GM23338 (cell line): ENCODE data around the gene KCTD1. TPM values are rescaled to one million over a fixed set of nuclear protein-coding genes. Genes with fewer than 3 reads are reported as not detected.

Source experiments
- ATAC-seq: fragments of 200-7000 bp; cut with Tn5 transposase; 3 replicates; pipeline ENCODE4 v1.9.1; 2020
- DNase-seq: peaks from one replicate; pipeline ENCODE4 v3.0.0-alpha.2; 2015; ENCODE audit warnings: low spot score
- H2AFZ ChIP-seq: fragments of 200-600 bp; sonication (generic); 2 replicates; pipeline ENCODE4 v1.8.0; 2016; ENCODE audit warnings: antibody characterized with exemption, mild to moderate bottlenecking, moderate library complexity
- H3F3A ChIP-seq: fragments of 200-600 bp; sonication (generic); replicated peaks from 2 replicates; pipeline ENCODE4 v1.8.0; 2017; ENCODE audit warnings: antibody characterized with exemption, mixed run types, low read depth
- H3K27ac ChIP-seq: fragments of 200-600 bp; sonication (generic); 2 replicates; pipeline ENCODE4 v1.6.1; 2016; ENCODE audit warnings: low read depth
- H3K27me3 ChIP-seq: fragments of 200-600 bp; sonication (generic); 2 replicates; pipeline ENCODE4 v1.8.0; 2016; ENCODE audit warnings: mild to moderate bottlenecking, mixed run types, moderate library complexity; ENCODE audit not compliant: insufficient read depth
- H3K36me3 ChIP-seq: fragments of 200-600 bp; sonication (generic); 2 replicates; pipeline ENCODE4 v1.8.0; 2016; ENCODE audit warnings: mild to moderate bottlenecking; ENCODE audit not compliant: insufficient read depth
- H3K4me1 ChIP-seq: fragments of 200-600 bp; sonication (generic); 2 replicates; pipeline ENCODE4 v1.8.0; 2016; ENCODE audit warnings: mild to moderate bottlenecking, moderate library complexity; ENCODE audit not compliant: insufficient read depth
- H3K4me2 ChIP-seq: fragments of 200-600 bp; sonication (generic); 2 replicates; pipeline ENCODE4 v1.7.1; 2017; ENCODE audit warnings: mixed run types
- H3K4me3 ChIP-seq: fragments of 200-600 bp; sonication (generic); 2 replicates; pipeline ENCODE4 v1.6.1; 2016; ENCODE audit warnings: mixed run types
- H3K79me2 ChIP-seq: fragments of 200-600 bp; sonication (generic); replicated peaks from 2 replicates; pipeline ENCODE4 v1.8.0; 2017; ENCODE audit warnings: mild to moderate bottlenecking; ENCODE audit not compliant: insufficient read depth
- H3K9me2 ChIP-seq: fragments of 200-600 bp; sonication (generic); 2 replicates; pipeline ENCODE4 v1.8.0; 2017; ENCODE audit not compliant: insufficient read depth
- H4K20me1 ChIP-seq: fragments of 200-600 bp; sonication (generic); replicated peaks from 2 replicates; pipeline ENCODE4 v1.8.0; 2017; ENCODE audit warnings: mild to moderate bottlenecking; ENCODE audit not compliant: insufficient read depth
- H3K27ac Mint-ChIP-seq: 2 replicates; pipeline ENCODE4 v1.8.0; 2020; ENCODE audit warnings: inconsistent platforms, mild to moderate bottlenecking, moderate library complexity, mixed read lengths
- H3K27me3 Mint-ChIP-seq: 3 replicates; pipeline ENCODE4 v1.8.0; 2022; ENCODE audit warnings: low read depth, mild to moderate bottlenecking, moderate library complexity, mixed read lengths, inconsistent platforms; ENCODE audit not compliant: insufficient read depth, poor library complexity
- H3K36me3 Mint-ChIP-seq: 3 replicates; pipeline ENCODE4 v1.8.0; 2021; ENCODE audit warnings: low read depth, mild to moderate bottlenecking, inconsistent platforms, moderate library complexity, mixed read lengths
- H3K4me1 Mint-ChIP-seq: 3 replicates; pipeline ENCODE4 v1.8.0; 2020; ENCODE audit warnings: mild to moderate bottlenecking, inconsistent platforms, mixed read lengths
- H3K4me3 Mint-ChIP-seq: 3 replicates; pipeline ENCODE4 v1.8.0; 2021; ENCODE audit warnings: moderate library complexity, mild to moderate bottlenecking, inconsistent platforms, mixed read lengths
- H3K9me3 Mint-ChIP-seq: 3 replicates; pipeline ENCODE4 v1.8.0; 2020; ENCODE audit warnings: moderate library complexity, mild to moderate bottlenecking, inconsistent platforms, mixed read lengths
- ETS1 ChIP-seq: IDR thresholded peaks from 2 replicates; pipeline ENCODE4 v1.6.1; 2016; ENCODE audit warnings: antibody characterized with exemption
- REST ChIP-seq: IDR thresholded peaks from one replicate; pipeline ENCODE4 v1.6.1; 2018; ENCODE audit warnings: antibody characterized with exemption; ENCODE audit not compliant: unreplicated experiment
- ZNF462 ChIP-seq: fragments of 250-450 bp; sonication (Bioruptor Pico); IDR thresholded peaks from 2 replicates; pipeline ENCODE4 v1.5.0; 2020; ENCODE audit warnings: mild to moderate bottlenecking, moderate library complexity
- polyA plus RNA-seq: library from polyadenylated mRNA; unstranded; fragments of >200 nt; fragmentation: Nextera tagmentation; extraction: Ambion mirVana; gene quantifications from 2 replicates; pipeline ENCODE4 v1.2.1, GENCODE V29; 2016
- total RNA-seq: library from RNA; depleted of rRNA; stranded (reverse); fragments of >200 nt; shearing (Covaris generic); gene quantifications from 2 replicates; pipeline ENCODE4 v1.2.3, GENCODE V29; 2014

The KCTD1 gene
- total and polyA plus RNA-seq, 2 experiments from 2014 or later, result 7.1 to 20.5 TPM

- Mint-ChIP-seq H3K36me3 (no peaks in the 10 kb centered on the region), H3K27me3 (peaks cover 2% of the 10 kb centered on the region), H3K4me3 (no peak overlapping the region; the same call in 2 of the 3 replicates), H3K27ac (no peak overlapping the region), H3K9me3 (no peaks in the 10 kb centered on the region), H3K4me1 (peaks cover 57% of the 10 kb centered on the region)
- Histone ChIP-seq H3K9me2 (no peaks in the 10 kb centered on the region; the same call in 1 of the 2 replicates), H3K36me3 (no peaks in the 10 kb centered on the region), H3K4me2 (no peak overlapping the region), H4K20me1 (no peaks in the 10 kb centered on the region), H3F3A (peaks cover 11% of the 10 kb centered on the region), H3K27ac (no peak overlapping the region), H2AFZ (no peak overlapping the region), H3K27me3 (no peaks in the 10 kb centered on the region), H3K4me1 (peaks cover 34% of the 10 kb centered on the region), H3K79me2 (no peaks in the 10 kb centered on the region), H3K4me3 (no peak overlapping the region)
- peak; percentile 36; the same call in 1 of the 2 replicates for TF ChIP-seq ZNF462 (CRISPR knock-in tag)
- no peak for TF ChIP-seq ETS1
- no peak for TF ChIP-seq REST
- peak; percentile 96 for ATAC-seq
- peak; percentile 88 for DNase-seq
These were observed 65.8 kb downstream of the KCTD1 start for GRCh38 chr18:26482569-26482968.
